Sigmoid colon (tissue), 7 donors: ENCODE measurements around the gene GNL3. TPM values are rescaled to one million over a fixed set of nuclear protein-coding genes. Genes with fewer than 3 reads are reported as not detected.
A peak's percentile ranks its signal among the peaks of the same experiment; 100 is the strongest.

ENCODE experiments used
- DNase-seq: peaks from one replicate; pipeline ENCODE4 v3.0.0-alpha.2; 2019
- H3K27ac ChIP-seq, 4 donors: fragments of 200-600 bp; sonication (generic); one replicate each; pipeline ENCODE4 v1.5.1; 2016 to 2019; ENCODE audit warnings: mild to moderate bottlenecking in 1 of 4
- H3K27me3 ChIP-seq, 3 donors: fragments of 200-600 bp; sonication (generic); one replicate each; pipeline ENCODE4 v1.5.1; 2019; ENCODE audit warnings: mild to moderate bottlenecking in 1 of 3
- H3K36me3 ChIP-seq, 4 donors: fragments of 200-600 bp; sonication (generic); one replicate each; pipeline ENCODE4 v1.5.1; 2016 to 2019
- H3K4me1 ChIP-seq, 4 donors: fragments of 200-600 bp; sonication (generic); one replicate each; pipeline ENCODE4 v1.5.1; 2017 to 2019
- H3K4me3 ChIP-seq, 4 donors: fragments of 200-600 bp; sonication (generic); one replicate each; pipeline ENCODE4 v1.5.1; 2017 to 2019; ENCODE audit warnings: mild to moderate bottlenecking in 2 of 4, moderate library complexity in 1 of 4
- H3K9me3 ChIP-seq, 4 donors: fragments of 200-600 bp in 3 of 4; sonication (generic) in 3 of 4; one replicate each; pipeline versions ENCODE4 v1.5.1 to v1.6.1; 2013 to 2019
- CTCF ChIP-seq, 4 experiments: fragments of 450-650 bp in 3 of 4; fragments of 200-600 bp in 1 of 4; IDR thresholded peaks; one replicate each; pipeline ENCODE4 v1.5.1; 2016 to 2019; ENCODE audit warnings: antibody characterized with exemption in 4 of 4, mild to moderate bottlenecking in 3 of 4, moderate library complexity in 2 of 4
- EP300 ChIP-seq, 4 donors: sonication (generic); formaldehyde crosslinking; IDR thresholded peaks; one replicate each; pipeline ENCODE4 v1.6.1; 2017; ENCODE audit warnings: antibody characterized with exemption in 4 of 4
- POLR2A ChIP-seq, 2 donors: fragments of 450-650 bp; IDR thresholded peaks; one replicate each; pipeline ENCODE4 v1.6.1; 2016; ENCODE audit warnings: antibody characterized with exemption in 2 of 2, mild to moderate bottlenecking in 2 of 2, moderate library complexity in 2 of 2
- POLR2AphosphoS5 ChIP-seq, 4 donors: sonication (generic); formaldehyde crosslinking; IDR thresholded peaks; one replicate each; pipeline ENCODE4 v1.6.1; 2017; ENCODE audit warnings: antibody characterized with exemption in 4 of 4
- WGBS, 2 donors: extraction: QIAGEN DNeasy Blood & Tissue Kit; methylation state at CpG; one replicate each; pipeline ENCODE4 v1.1.7; 2013; 5-methylcytosine and 5-hydroxymethylcytosine counted together
- intact Hi-C: fragments of 100-400 bp; cut with DNase I; formaldehyde crosslinking; loops from one replicate; pipeline ENCODE4 v1.15.1; 2023
- polyA plus RNA-seq, 3 donors: library from polyadenylated mRNA; stranded (reverse); fragments of 200-250 nt; gene quantifications; one replicate each; pipeline ENCODE4 v1.2.3, GENCODE V29; 2013
- total RNA-seq, 4 donors: library from RNA; depleted of rRNA; stranded (reverse); fragments of >200 nt; gene quantifications; one replicate each; pipeline ENCODE4 v1.1.0, GENCODE V29; 2016
- donor health status: healthy with polysubstance abuse.
- donor health status: Bipolar disorder and iron deficiency.
- donor health status: healthy.

The GNL3 gene
- total and polyA plus RNA-seq, 7 donors, result 22.4 to 76.6 (median 39.8) TPM

- no peaks in the 10 kb centered on the region for H3K4me1 ChIP-seq
- H3K4me3 ChIP-seq, result no peak overlapping the region
- intact Hi-C loops, result no loop called here
- H3K27ac ChIP-seq, result no peak overlapping the region
- H3K36me3 ChIP-seq, result peaks cover 6 to 79% (median 17%) of the 10 kb centered on the region in 4 donors
- DNase-seq, result no peak
- WGBS, 2 donors, result 83 to 96% methylated on average over 14 of the region's 14 CpGs
- no peak for TF ChIP-seq POLR2A (IDR thresholded peaks at IDR 0.05)
- TF ChIP-seq EP300 (IDR thresholded peaks at IDR 0.05), result no peak
- TF ChIP-seq CTCF (IDR thresholded peaks at IDR 0.05), result no peak
- TF ChIP-seq POLR2AphosphoS5 (IDR thresholded peaks at IDR 0.05), result no peak
- no peaks in the 10 kb centered on the region for H3K27me3 ChIP-seq
- peaks cover 0 to 2% (median 0%) of the 10 kb centered on the region in 4 donors for H3K9me3 ChIP-seq
These were observed 45.8 kb downstream of the GNL3 start for GRCh38 chr3:52731590-52731989.

- no peaks in the 10 kb centered on the region for H3K27me3 ChIP-seq
- no peak overlapping the region for H3K27ac ChIP-seq
- H3K36me3 ChIP-seq, result peaks cover 6 to 96% (median 14%) of the 10 kb centered on the region in 4 donors
- WGBS, 2 donors, result 87 to 96% methylated on average over 10 of the region's 10 CpGs
- TF ChIP-seq EP300 (IDR thresholded peaks at IDR 0.05) (no peak), CTCF (IDR thresholded peaks at IDR 0.05) (no peak), POLR2AphosphoS5 (IDR thresholded peaks at IDR 0.05) (no peak), POLR2A (IDR thresholded peaks at IDR 0.05) (no peak)
- peaks cover 0 to 2% (median 0%) of the 10 kb centered on the region in 4 donors for H3K9me3 ChIP-seq
- intact Hi-C loops, result no loop called here
- no peak for DNase-seq
- no peaks in the 10 kb centered on the region for H3K4me1 ChIP-seq
- no peak overlapping the region for H3K4me3 ChIP-seq
These were observed 47.5 kb downstream of the GNL3 start for GRCh38 chr3:52733256-52733891.

GRCh38 chr3:52739730-52740129 lies 53.9 kb downstream of the GNL3 start:
- intact Hi-C loops, result no loop called here
- no peak for TF ChIP-seq POLR2AphosphoS5 (IDR thresholded peaks at IDR 0.05)
- no peak for TF ChIP-seq POLR2A (IDR thresholded peaks at IDR 0.05)
- no peak for TF ChIP-seq EP300 (IDR thresholded peaks at IDR 0.05)
- TF ChIP-seq CTCF (IDR thresholded peaks at IDR 0.05), result no peak
- Histone ChIP-seq H3K27ac (no peak overlapping the region), H3K36me3 (peaks cover 18 to 98% (median 40%) of the 10 kb centered on the region in 4 donors), H3K27me3 (no peaks in the 10 kb centered on the region), H3K4me3 (no peak overlapping the region), H3K4me1 (no peaks in the 10 kb centered on the region), H3K9me3 (no peaks in the 10 kb centered on the region)
- DNase-seq, result no peak
- 34 to 80% methylated on average over 1 of the region's 1 CpG for WGBS, 2 donors

- no peaks in the 10 kb centered on the region for H3K9me3 ChIP-seq
- H3K27me3 ChIP-seq, result no peaks in the 10 kb centered on the region
- intact Hi-C loops, result no loop called here
- H3K27ac ChIP-seq, result no peak overlapping the region
- no peak for DNase-seq
- H3K4me1 ChIP-seq, result no peaks in the 10 kb centered on the region
- no peak overlapping the region for H3K4me3 ChIP-seq
- WGBS, 2 donors, result 92 to 94% methylated on average over 3 of the region's 3 CpGs
- TF ChIP-seq CTCF (IDR thresholded peaks at IDR 0.05) (peak in 2 of 4 experiments; percentile 20 to 35), POLR2A (IDR thresholded peaks at IDR 0.05) (no peak)
- H3K36me3 ChIP-seq, result peaks cover 31 to 100% (median 66%) of the 10 kb centered on the region in 4 donors
These were observed 56.7 kb downstream of the GNL3 start for GRCh38 chr3:52742418-52743041.
